WTC11 (cell line): Measurements from ENCODE around the gene TMEM229B. TPM values are rescaled to one million over a fixed set of nuclear protein-coding genes. Genes with fewer than 3 reads are reported as not detected.
"Not testable (repeated sequence)": the region's sequence is repeated elsewhere in the genome, so short reads cannot be mapped to it uniquely, and the experiment has no call there.

Experiments
- ATAC-seq: fragments of 200-7000 bp; cut with Tn5 transposase; 2 replicates; pipeline ENCODE4 v1.10.0; 2021; ENCODE audit warnings: mild to moderate bottlenecking, moderate library complexity
- CTCF ChIA-PET: fragments of 300-600 bp; sonication (Branson Sonifier 250); formaldehyde crosslinking; loops from one replicate; lab custom pipeline; 2021; ENCODE audit warnings: antibody characterized with exemption; lab: Charles Lee
- POLR2A ChIA-PET: fragments of 350-600 bp; sonication (Branson Sonifier 250); formaldehyde crosslinking; loops from one replicate; lab custom pipeline; 2021; ENCODE audit warnings: antibody characterized with exemption; lab: Charles Lee
- DNase-seq: peaks from one replicate; pipeline ENCODE4 v3.0.0; 2021; ENCODE audit warnings: low spot score
- H3K27ac Mint-ChIP-seq: 2 replicates; pipeline ENCODE4 v1.8.0; 2021; ENCODE audit warnings: mixed read lengths
- H3K27me3 Mint-ChIP-seq: 2 replicates; pipeline ENCODE4 v1.8.0; 2021; ENCODE audit warnings: low read depth, mild to moderate bottlenecking, moderate library complexity, mixed read lengths
- H3K36me3 Mint-ChIP-seq: 2 replicates; pipeline ENCODE4 v1.8.0; 2021; ENCODE audit warnings: mixed read lengths
- H3K4me1 Mint-ChIP-seq: 2 replicates; pipeline ENCODE4 v1.8.0; 2022; ENCODE audit warnings: mixed read lengths
- H3K4me3 Mint-ChIP-seq: 2 replicates; pipeline ENCODE4 v1.8.0; 2021; ENCODE audit warnings: mild to moderate bottlenecking, moderate library complexity, mixed read lengths
- H3K9me3 Mint-ChIP-seq: 2 replicates; pipeline ENCODE4 v1.8.0; 2021; ENCODE audit warnings: mixed read lengths
- CTCF ChIP-seq: fragments of 200-600 bp; IDR thresholded peaks from 2 replicates; pipeline ENCODE4 v1.8.0; 2022; ENCODE audit warnings: antibody characterized with exemption
- E2F5 ChIP-seq: sonication (generic); formaldehyde crosslinking; IDR thresholded peaks from 2 replicates; pipeline ENCODE4 v1.8.1; 2022; ENCODE audit warnings: mild to moderate bottlenecking, moderate library complexity, missing genetic modification reagents
- IRF2 ChIP-seq: sonication (generic); formaldehyde crosslinking; IDR thresholded peaks from 2 replicates; pipeline ENCODE4 v1.8.0; 2022; ENCODE audit warnings: low read depth, missing genetic modification reagents, borderline replicate concordance
- SMAD3 ChIP-seq: sonication (generic); formaldehyde crosslinking; IDR thresholded peaks from 2 replicates; pipeline ENCODE4 v1.8.0; 2022; ENCODE audit warnings: missing genetic modification reagents, mild to moderate bottlenecking, borderline replicate concordance
- TCF7 ChIP-seq: sonication (generic); formaldehyde crosslinking; IDR thresholded peaks from 2 replicates; pipeline ENCODE4 v1.8.0; 2022; ENCODE audit warnings: mild to moderate bottlenecking, low read depth, missing genetic modification reagents, moderate library complexity
- TEAD1 ChIP-seq: sonication (generic); formaldehyde crosslinking; IDR thresholded peaks from 2 replicates; pipeline ENCODE4 v1.8.0; 2022; ENCODE audit warnings: mild to moderate bottlenecking, missing genetic modification reagents
- TEAD4 ChIP-seq: sonication (generic); formaldehyde crosslinking; IDR thresholded peaks from 2 replicates; pipeline ENCODE4 v1.8.0; 2022; ENCODE audit warnings: mild to moderate bottlenecking, missing genetic modification reagents
- USF2 ChIP-seq: sonication (generic); formaldehyde crosslinking; IDR thresholded peaks from 2 replicates; pipeline ENCODE4 v1.8.1; 2023; ENCODE audit warnings: mild to moderate bottlenecking, missing genetic modification reagents, moderate library complexity
- ZNF138 ChIP-seq: sonication (generic); formaldehyde crosslinking; conservative IDR thresholded peaks from 2 replicates; pipeline ENCODE4 v1.8.1; 2022; ENCODE audit warnings: mild to moderate bottlenecking, moderate library complexity, missing genetic modification reagents
- ZNF232 ChIP-seq: sonication (generic); formaldehyde crosslinking; IDR thresholded peaks from 2 replicates; pipeline ENCODE4 v1.8.0; 2022; ENCODE audit warnings: mild to moderate bottlenecking, missing genetic modification reagents
- total RNA-seq: library from RNA; stranded (reverse); gene quantifications from 3 replicates; pipeline ENCODE4 v1.2.3, GENCODE V29; 2021
- TF ChIP-seq, protein P1 (sequence below): sonication (generic); formaldehyde crosslinking; IDR thresholded peaks from 2 replicates; pipeline ENCODE4 v1.8.0; 2022; ENCODE audit warnings: mild to moderate bottlenecking, missing genetic modification reagents
- TF ChIP-seq, protein P2 (sequence below): sonication (generic); formaldehyde crosslinking; IDR thresholded peaks from 2 replicates; pipeline ENCODE4 v1.8.0; 2023; ENCODE audit warnings: missing genetic modification reagents
- TF ChIP-seq, protein P3 (sequence below): sonication (generic); formaldehyde crosslinking; conservative IDR thresholded peaks from 2 replicates; pipeline ENCODE4 v1.8.1; 2023; ENCODE audit warnings: mild to moderate bottlenecking, low read depth, missing genetic modification reagents, moderate library complexity

Gene TMEM229B
- total RNA-seq, 1 experiment from 2014 or later, result 0.90 TPM

DNA sequence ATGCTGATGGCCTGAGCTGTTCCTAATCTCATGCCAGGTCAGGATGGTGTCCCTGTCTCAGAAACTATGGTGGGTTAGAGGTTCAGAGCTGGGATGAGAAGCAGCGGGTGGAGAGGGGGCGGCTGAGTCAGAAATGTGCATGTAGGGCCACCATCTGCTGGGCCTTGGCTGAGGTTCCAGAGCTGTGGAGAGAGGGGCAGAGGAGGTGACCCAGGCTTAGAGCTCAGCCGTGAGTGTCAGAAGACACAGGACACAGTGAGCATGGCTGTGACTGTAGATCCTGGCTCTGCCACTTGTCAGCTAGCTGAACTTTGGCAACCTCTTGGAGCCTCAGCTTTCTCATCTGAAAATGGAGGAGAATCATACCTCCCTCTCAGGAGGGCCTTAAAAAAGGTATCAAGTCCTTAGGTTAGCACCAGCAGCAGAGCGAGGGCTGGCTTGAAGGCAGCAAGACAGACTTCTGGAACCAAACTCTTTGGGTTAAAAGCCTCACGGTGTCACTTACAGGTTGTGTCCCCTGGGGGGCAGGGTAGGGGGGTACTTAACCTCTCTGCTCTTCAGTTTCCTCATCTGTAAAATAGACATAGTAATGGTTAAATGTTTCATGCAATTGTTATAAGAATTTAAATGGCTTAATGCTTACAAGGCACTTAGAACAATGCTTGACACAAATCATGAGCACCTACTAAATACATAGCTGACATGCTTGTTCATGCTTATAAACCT lies 34.8 kb downstream of the TMEM229B start:
- ATAC-seq (no peak), DNase-seq (no peak)
- H3K27ac Mint-ChIP-seq, result no peak overlapping the region
- peaks cover 16% of the 10 kb centered on the region for H3K27me3 Mint-ChIP-seq
- ChIA-PET POLR2A (no interaction called here), CTCF (interaction anchor here (0.9 to 1.1 kb wide), 4 partner anchors 27 to 130 kb away, joined by 4 to 6 read pairs (median 4); no protein-coding TSS in a partner anchor)
- peaks cover 23% of the 10 kb centered on the region for H3K36me3 Mint-ChIP-seq
- no peak overlapping the region for H3K4me3 Mint-ChIP-seq
- peaks cover 11% of the 10 kb centered on the region for H3K4me1 Mint-ChIP-seq
- TF ChIP-seq SMAD3 (CRISPR knock-in tag), result no peak
- TF ChIP-seq, all 79 proteins: peak for 0
- peaks cover 32% of the 10 kb centered on the region for H3K9me3 Mint-ChIP-seq

- Mint-ChIP-seq H3K9me3 (peaks cover 29% of the 10 kb centered on the region), H3K27me3 (peaks cover 12% of the 10 kb centered on the region), H3K4me1 (peaks cover 15% of the 10 kb centered on the region), H3K36me3 (peaks cover 23% of the 10 kb centered on the region)
- DNase-seq, H3K27ac Mint-ChIP-seq, POLR2A ChIA-PET, ATAC-seq, H3K4me3 Mint-ChIP-seq: not testable (repeated sequence)
- CTCF ChIA-PET, result interaction anchor here (0.5 to 0.6 kb wide), 2 partner anchors 21 to 340 kb away, joined by 3 to 6 read pairs; no protein-coding TSS in a partner anchor
Measured at GRCh38 chr14:67451667-67452066, 36.9 kb downstream of the TMEM229B start.

- Mint-ChIP-seq H3K9me3 (peaks cover 28% of the 10 kb centered on the region), H3K36me3 (peaks cover 23% of the 10 kb centered on the region), H3K4me3 (no peak overlapping the region), H3K27me3 (peaks cover 12% of the 10 kb centered on the region), H3K27ac (no peak overlapping the region), H3K4me1 (peaks cover 36% of the 10 kb centered on the region)
- DNase-seq, result no peak
- TF ChIP-seq, protein P1, sequence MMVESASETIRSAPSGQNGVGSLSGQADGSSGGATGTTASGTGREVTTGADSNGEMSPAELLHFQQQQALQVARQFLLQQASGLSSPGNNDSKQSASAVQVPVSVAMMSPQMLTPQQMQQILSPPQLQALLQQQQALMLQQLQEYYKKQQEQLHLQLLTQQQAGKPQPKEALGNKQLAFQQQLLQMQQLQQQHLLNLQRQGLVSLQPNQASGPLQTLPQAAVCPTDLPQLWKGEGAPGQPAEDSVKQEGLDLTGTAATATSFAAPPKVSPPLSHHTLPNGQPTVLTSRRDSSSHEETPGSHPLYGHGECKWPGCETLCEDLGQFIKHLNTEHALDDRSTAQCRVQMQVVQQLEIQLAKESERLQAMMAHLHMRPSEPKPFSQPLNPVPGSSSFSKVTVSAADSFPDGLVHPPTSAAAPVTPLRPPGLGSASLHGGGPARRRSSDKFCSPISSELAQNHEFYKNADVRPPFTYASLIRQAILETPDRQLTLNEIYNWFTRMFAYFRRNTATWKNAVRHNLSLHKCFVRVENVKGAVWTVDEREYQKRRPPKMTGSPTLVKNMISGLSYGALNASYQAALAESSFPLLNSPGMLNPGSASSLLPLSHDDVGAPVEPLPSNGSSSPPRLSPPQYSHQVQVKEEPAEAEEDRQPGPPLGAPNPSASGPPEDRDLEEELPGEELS (CRISPR knock-in tag), result no peak
- ChIA-PET POLR2A (no interaction called here), CTCF (interaction anchor here (0.7 kb wide), 1 partner anchor 22 kb away, joined by 3 read pairs; no protein-coding TSS in a partner anchor)
- no peak for ATAC-seq
Measured at GRCh38 chr14:67449096-67449495, 39.4 kb downstream of the TMEM229B start.

- ATAC-seq (no peak), DNase-seq (no peak)
- Mint-ChIP-seq H3K27me3 (peaks cover 12% of the 10 kb centered on the region), H3K4me3 (no peak overlapping the region), H3K4me1 (peaks cover 53% of the 10 kb centered on the region), H3K9me3 (peaks cover 28% of the 10 kb centered on the region), H3K36me3 (peaks cover 23% of the 10 kb centered on the region), H3K27ac (no peak overlapping the region)
- CTCF ChIA-PET, result interaction anchor here (0.7 to 2.7 kb wide), 8 partner anchors 9 to 257 kb away, joined by 3 to 22 read pairs (median 4); no protein-coding TSS in a partner anchor
- no peak for TF ChIP-seq TCF7 (CRISPR knock-in tag)
- TF ChIP-seq, protein P2, sequence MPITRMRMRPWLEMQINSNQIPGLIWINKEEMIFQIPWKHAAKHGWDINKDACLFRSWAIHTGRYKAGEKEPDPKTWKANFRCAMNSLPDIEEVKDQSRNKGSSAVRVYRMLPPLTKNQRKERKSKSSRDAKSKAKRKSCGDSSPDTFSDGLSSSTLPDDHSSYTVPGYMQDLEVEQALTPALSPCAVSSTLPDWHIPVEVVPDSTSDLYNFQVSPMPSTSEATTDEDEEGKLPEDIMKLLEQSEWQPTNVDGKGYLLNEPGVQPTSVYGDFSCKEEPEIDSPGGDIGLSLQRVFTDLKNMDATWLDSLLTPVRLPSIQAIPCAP (CRISPR knock-in tag), result no peak
- no peak for TF ChIP-seq CTCF
- POLR2A ChIA-PET, result no interaction called here
Measured at GRCh38 chr14:67447033-67447381, 41.5 kb downstream of the TMEM229B start.

- no peak for DNase-seq
- ChIA-PET CTCF (interaction anchor here (1.1 to 2.7 kb wide), 6 partner anchors 9 to 172 kb away, joined by 3 to 22 read pairs (median 4); no protein-coding TSS in a partner anchor), POLR2A (no interaction called here)
- H3K9me3 Mint-ChIP-seq, result peaks cover 23% of the 10 kb centered on the region
- no peak for ATAC-seq
- peaks cover 20% of the 10 kb centered on the region for H3K36me3 Mint-ChIP-seq
- H3K4me3 Mint-ChIP-seq, result no peak overlapping the region
- H3K4me1 Mint-ChIP-seq, result peaks cover 53% of the 10 kb centered on the region
- H3K27me3 Mint-ChIP-seq, result peaks cover 9% of the 10 kb centered on the region; the same call in 1 of the 2 replicates
- H3K27ac Mint-ChIP-seq, result no peak overlapping the region
- TF ChIP-seq, protein P3, sequence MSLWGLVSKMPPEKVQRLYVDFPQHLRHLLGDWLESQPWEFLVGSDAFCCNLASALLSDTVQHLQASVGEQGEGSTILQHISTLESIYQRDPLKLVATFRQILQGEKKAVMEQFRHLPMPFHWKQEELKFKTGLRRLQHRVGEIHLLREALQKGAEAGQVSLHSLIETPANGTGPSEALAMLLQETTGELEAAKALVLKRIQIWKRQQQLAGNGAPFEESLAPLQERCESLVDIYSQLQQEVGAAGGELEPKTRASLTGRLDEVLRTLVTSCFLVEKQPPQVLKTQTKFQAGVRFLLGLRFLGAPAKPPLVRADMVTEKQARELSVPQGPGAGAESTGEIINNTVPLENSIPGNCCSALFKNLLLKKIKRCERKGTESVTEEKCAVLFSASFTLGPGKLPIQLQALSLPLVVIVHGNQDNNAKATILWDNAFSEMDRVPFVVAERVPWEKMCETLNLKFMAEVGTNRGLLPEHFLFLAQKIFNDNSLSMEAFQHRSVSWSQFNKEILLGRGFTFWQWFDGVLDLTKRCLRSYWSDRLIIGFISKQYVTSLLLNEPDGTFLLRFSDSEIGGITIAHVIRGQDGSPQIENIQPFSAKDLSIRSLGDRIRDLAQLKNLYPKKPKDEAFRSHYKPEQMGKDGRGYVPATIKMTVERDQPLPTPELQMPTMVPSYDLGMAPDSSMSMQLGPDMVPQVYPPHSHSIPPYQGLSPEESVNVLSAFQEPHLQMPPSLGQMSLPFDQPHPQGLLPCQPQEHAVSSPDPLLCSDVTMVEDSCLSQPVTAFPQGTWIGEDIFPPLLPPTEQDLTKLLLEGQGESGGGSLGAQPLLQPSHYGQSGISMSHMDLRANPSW, result no peak
- TF ChIP-seq E2F5 (no peak), USF2 (CRISPR knock-in tag) (no peak), TEAD1 (CRISPR knock-in tag) (no peak), ZNF138 (no peak), ZNF232 (CRISPR knock-in tag) (no peak), TEAD4 (no peak), IRF2 (CRISPR knock-in tag) (no peak)
Measured at GRCh38 chr14:67446371-67447032, 42.0 kb downstream of the TMEM229B start.
